ENCODE measurements around the gene RRAD.

RRAD gene

GRCh38 chr16:66881014-66881417, 44.3 kb downstream of the RRAD start:
- no peak for DNase-seq (ENCODE audit: low read depth)

GRCh38 chr16:66880288-66881013, 44.9 kb downstream of the RRAD start, which contains the start of gene PDP2:
TSS of gene PDP2 (plus strand) at chr16:66880515. CDS start at chr16:66884285, 3,770 bp downstream.
- DNase-seq (ENCODE audit: low read depth): peak; percentile 81

GRCh38 chr16:66878067-66878466, 47.3 kb downstream of the RRAD start:
- DNase-seq (ENCODE audit: low read depth): no peak

- DNase-seq (ENCODE audit: low read depth): peak; percentile 27
Observed at GRCh38 chr16:66874079-66874775, 51.1 kb downstream of the RRAD start.

- no peak for DNase-seq (ENCODE audit: low read depth)
Observed at GRCh38 chr16:66873685-66874055, 51.7 kb downstream of the RRAD start.

GRCh38 chr16:66872943-66873684, 52.2 kb downstream of the RRAD start:
- DNase-seq (ENCODE audit: low read depth): peak; percentile 93

GRCh38 chr16:66872559-66872942, 52.8 kb downstream of the RRAD start:
- DNase-seq (ENCODE audit: low read depth): no peak

GRCh38 chr16:66871840-66872239, 53.5 kb downstream of the RRAD start:
- DNase-seq (ENCODE audit: low read depth): no peak
